ENCODE measurements around the gene E2F6.

The E2F6 gene

DNA sequence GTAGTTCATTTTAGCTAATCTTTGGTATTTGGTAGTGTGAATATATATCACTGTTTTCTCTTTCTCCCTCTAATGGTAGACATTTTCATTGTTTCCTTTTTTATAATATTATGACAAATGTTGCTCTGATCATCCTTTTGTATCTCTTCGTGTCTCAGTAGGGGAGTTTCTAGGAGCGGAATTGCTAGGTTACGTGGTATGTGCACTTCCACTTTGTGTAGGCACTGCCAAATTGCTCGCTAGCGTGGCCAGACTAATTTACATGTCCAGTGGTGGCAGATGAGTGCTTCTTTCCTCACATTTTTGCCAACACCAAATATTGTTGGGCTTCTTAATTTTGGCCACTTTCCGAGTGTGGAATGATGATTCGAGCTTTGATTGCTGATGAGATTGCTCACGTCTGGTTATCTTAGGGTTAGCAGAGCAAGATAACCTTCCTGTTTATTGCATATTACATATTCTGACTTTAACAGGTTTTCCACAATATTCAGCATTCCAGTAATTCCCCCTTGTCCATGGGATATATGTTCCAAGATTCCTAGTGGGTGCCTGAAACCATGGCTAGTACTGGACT, 37.5 kb upstream of the E2F6 start:
- no peak for TF ChIP-seq JUND (IDR thresholded peaks at IDR 0.05; ENCODE audit: low read depth)
- in situ Hi-C loops (cut with HindIII; ENCODE audit: low pct_unique_long_range_greater_than_20kb, low sequenced_read_pairs): no loop called here

DNA sequence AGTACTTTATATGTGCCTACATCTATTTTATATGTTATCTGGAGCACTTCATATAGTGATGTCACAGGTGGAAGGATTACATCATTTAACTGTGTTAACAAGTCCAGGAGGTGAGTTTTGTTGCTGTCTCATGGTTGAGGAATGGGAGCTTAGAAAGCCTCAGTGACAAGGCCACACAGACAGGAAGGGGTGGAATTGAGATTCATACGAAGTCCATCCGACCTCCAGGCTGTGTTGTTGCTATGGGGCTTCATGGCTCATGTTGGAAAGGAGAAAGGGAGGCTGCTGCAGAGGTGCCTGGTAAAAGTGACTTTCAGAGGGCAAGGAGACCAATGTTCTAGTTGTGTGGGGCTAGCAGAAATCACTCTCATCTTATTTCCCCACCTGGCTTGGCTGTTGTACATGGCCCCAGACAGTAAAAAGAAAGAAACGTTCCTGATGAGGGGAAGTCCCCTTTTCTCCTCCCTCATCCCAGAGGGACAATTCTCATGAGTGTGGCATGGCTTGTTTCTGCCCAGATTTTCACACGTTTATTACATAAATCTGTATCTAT, 36.9 kb upstream of the E2F6 start:
- TF ChIP-seq JUND (IDR thresholded peaks at IDR 0.05; ENCODE audit: low read depth): no peak
- DNase-seq (ENCODE audit: low read depth in 1 of 2, low spot score in 1 of 2): no peak
- in situ Hi-C loops (cut with HindIII; ENCODE audit: low pct_unique_long_range_greater_than_20kb, low sequenced_read_pairs): no loop called here

More for the DNA sequence above, 37.5 kb upstream of the E2F6 start:
- no peak for DNase-seq (ENCODE audit: low read depth in 1 of 2, low spot score in 1 of 2)

DNA sequence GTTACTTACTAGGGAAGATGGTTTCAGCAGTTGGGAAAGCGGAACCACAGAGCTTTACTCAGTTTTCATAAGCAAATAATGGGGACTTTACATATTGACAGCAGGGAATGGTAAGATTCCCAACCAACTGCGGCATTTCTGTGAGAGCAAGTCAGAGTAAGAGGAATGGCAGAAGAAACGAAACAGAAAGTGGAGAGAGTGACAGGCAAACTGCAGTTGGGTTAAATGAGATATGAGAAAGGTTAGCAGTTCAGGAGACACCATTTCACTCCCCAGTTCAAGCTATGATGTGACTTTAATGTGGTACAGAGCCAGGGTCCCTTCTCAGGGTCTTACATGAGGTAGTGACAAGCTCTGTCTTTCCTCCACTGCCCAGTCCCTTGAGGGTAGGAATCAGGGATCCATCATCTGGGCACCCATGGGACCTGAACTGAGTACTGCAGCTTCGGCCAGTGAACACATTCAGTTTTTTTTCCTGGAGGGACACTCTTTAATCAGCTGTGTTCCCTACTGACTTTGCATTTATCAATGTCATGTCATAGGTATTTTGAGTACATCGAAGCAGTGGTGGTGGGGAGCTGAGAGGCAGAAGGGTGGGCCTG, 34.8 kb upstream of the E2F6 start:
- in situ Hi-C loops (cut with HindIII; ENCODE audit: low pct_unique_long_range_greater_than_20kb, low sequenced_read_pairs): no loop called here
- DNase-seq (ENCODE audit: low read depth in 1 of 2, low spot score in 1 of 2): peak in 1 of 2 experiments; percentile 75
- TF ChIP-seq JUND (IDR thresholded peaks at IDR 0.05; ENCODE audit: low read depth): no peak

DNA sequence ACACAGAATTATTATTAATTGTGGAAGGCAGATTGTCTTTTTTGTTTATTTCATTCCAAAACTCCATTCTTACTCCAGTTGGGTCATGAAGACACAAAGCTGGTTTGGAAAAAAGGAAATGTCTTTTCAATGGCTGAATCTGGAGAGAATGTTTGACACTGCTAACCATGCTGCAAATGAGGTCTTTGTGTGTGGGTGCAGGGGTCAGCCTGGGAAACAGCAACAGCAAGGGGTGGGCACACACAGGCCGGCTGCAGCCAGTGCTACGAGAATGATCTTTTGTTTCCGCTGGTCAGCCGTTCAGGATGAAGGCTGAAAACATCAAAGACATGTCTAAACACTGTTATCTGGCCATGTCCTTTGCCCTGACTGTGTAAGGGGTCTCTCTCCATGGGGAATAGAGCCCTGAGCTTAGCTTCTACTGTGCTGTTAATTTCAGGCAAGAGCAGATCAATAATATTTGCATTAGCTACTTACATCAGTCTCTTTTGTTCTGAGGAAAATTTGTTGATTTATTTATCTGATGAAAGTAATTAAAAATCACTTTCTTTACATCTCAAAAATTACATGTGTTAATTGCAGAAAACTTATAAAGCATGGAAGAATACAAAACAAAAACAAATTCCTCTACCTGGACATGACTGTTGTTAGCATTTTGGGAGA, 33.3 kb upstream of the E2F6 start:
- no peak for DNase-seq (ENCODE audit: low read depth in 1 of 2, low spot score in 1 of 2)
- in situ Hi-C loops (cut with HindIII; ENCODE audit: low pct_unique_long_range_greater_than_20kb, low sequenced_read_pairs): no loop called here
- no peak for TF ChIP-seq JUND (IDR thresholded peaks at IDR 0.05; ENCODE audit: low read depth)

DNA sequence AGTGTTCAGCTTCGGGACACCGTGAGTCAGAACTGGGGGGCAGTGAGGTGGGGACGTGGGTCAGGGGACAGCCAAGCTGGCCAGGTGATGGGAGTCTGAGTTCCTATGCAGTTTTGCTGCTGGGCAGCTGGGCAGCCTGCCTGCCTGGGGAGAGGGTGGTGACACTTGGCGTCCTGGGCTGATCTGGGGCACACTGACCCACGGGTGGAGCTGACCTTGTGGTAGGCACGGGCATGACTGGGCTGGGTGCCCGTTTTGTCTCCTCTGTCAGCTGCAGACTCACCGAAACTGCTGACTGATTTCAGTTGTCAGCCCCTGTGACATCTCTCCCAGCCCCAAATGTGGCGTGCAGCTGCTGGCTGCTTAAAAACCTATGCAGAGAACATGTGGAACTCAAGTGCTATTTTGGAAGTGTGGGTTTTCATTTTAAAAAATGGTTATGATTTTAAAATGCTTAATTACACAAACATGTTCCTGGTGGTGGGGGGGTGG, 32.6 kb upstream of the E2F6 start:
- in situ Hi-C loops (cut with HindIII; ENCODE audit: low pct_unique_long_range_greater_than_20kb, low sequenced_read_pairs): no loop called here
- TF ChIP-seq JUND (IDR thresholded peaks at IDR 0.05; ENCODE audit: low read depth): peak; percentile 70; the same call in 1 of the 2 replicates
- peak in 1 of 2 experiments; percentile 97 for DNase-seq (ENCODE audit: low read depth in 1 of 2, low spot score in 1 of 2)

DNA sequence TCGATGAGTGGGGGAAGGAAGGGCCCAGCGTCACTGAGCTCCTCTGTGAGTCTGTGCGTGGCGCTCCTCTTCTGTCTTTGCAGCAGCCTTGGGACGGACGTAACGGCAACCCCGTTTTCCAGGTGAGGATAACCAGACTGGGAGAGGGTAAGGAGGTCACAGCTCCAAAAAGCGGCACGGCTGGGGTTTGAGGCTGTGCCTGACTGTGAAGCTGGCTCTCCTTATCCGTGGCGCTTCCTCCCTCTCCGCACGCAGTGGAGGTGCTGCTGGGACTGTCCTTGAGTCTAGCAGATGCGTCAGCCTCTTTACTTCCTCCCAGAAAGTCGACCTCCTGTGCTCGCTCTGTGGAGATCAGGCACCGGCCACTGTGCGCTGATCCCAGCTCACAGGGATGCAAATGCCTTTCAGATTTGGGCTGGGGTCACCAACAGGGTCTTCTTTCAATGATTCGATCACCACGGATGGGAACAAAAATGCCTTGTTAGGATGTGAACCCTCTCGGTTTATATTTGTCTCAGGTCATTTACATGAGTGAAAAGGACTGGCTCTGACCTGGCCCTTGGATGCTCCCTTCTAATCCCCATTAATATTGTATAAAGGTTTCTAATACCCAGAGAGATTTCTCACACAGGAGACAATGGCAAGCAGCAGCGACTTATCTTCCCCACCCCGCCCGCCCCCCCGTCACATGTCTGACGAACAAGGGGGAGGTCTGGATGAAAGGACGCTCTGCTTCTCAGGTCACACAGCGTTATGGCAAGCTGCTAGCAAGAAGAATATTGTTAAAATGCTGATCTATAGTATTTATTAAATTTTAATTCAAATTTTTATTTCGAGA, 30.1 kb upstream of the E2F6 start:
- no peak for DNase-seq (ENCODE audit: low read depth in 1 of 2, low spot score in 1 of 2)
- in situ Hi-C loops (cut with HindIII; ENCODE audit: low pct_unique_long_range_greater_than_20kb, low sequenced_read_pairs): no loop called here
- no peak for TF ChIP-seq JUND (IDR thresholded peaks at IDR 0.05; ENCODE audit: low read depth)

DNA sequence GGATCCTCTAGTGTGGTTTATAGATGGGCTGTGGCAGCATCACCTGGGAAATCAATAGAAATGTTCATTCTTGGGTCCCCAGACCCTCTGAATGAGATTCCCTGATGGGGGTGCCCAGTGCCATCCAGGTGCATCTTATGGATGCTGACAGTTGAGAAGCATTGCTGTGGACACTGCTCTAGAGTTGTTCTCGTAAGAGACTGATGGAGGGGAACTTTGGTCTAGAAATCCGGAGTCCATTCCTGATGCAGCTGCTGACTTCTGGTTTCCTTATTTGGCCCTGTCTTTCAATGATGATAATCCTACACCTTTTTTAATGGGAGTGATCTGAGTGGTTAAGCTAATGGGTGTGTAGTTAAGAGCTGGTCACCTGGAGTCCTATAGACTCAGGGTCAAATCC, 28.3 kb upstream of the E2F6 start:
- DNase-seq (ENCODE audit: low read depth in 1 of 2, low spot score in 1 of 2): no peak
- no peak for TF ChIP-seq JUND (IDR thresholded peaks at IDR 0.05; ENCODE audit: low read depth)
- in situ Hi-C loops (cut with HindIII; ENCODE audit: low pct_unique_long_range_greater_than_20kb, low sequenced_read_pairs): no loop called here

DNA sequence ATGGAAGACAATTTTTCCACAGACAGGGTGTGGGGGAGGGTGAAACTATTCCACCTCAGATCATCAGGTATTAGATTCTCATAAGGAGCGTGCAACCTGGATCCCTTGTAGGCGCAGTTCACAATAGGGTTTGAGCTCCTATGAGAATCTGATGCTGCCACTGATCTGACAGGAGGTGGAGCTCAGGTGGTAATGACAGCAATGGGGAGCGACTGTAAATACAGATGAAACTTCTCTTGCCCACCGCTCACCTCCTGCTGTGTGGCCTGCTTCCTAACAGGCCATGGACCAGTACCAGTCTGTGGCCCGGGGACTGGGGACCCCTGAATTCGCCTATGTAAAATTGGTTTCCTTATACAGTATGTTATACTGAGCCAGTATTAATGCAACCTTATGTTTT, 27.3 kb upstream of the E2F6 start:
- no peak for TF ChIP-seq JUND (IDR thresholded peaks at IDR 0.05; ENCODE audit: low read depth)
- in situ Hi-C loops (cut with HindIII; ENCODE audit: low pct_unique_long_range_greater_than_20kb, low sequenced_read_pairs): no loop called here
- DNase-seq (ENCODE audit: low read depth in 1 of 2, low spot score in 1 of 2): no peak

DNA sequence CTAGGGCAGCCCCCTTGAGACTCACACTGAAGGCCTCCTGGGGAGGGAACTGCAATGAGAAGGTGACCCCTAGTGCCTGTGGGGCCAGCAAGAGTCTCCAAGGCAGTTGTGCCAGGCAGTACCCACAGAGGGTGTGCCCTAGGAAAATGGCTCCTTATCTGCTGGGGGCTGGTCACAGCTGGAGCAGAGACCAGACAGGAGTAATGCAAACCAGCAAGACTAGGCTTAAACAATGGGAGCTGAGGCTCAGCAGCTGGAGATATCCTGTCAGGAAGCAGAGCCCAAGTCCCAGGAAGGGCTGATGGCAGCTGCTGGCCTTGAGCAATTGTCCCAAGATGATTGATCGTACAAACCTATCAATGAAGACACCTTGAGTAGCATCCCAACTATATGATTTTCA, 26.8 kb upstream of the E2F6 start:
- in situ Hi-C loops (cut with HindIII; ENCODE audit: low pct_unique_long_range_greater_than_20kb, low sequenced_read_pairs): no loop called here
- DNase-seq (ENCODE audit: low read depth in 1 of 2, low spot score in 1 of 2): no peak
- no peak for TF ChIP-seq JUND (IDR thresholded peaks at IDR 0.05; ENCODE audit: low read depth)

DNA sequence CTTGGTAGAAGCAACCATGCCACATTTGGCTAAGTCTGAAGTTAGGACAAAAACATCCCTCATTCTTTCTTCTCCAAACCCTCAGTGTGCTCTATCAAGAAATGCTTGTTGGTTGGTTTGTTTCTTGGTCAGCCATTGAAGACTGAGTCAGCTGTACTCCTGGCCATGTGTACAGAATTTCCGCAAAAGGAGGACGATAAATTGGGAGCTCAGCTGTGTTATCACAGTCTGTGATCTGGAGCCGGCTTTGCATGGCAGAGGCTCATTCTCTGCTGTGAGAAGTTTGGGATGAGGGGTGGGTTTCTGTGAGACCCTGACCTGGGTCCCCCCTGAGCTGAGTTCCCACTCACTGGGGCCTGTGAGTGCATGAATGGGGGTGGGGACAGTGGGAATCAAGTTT, 26.3 kb upstream of the E2F6 start:
- DNase-seq (ENCODE audit: low read depth in 1 of 2, low spot score in 1 of 2): no peak
- in situ Hi-C loops (cut with HindIII; ENCODE audit: low pct_unique_long_range_greater_than_20kb, low sequenced_read_pairs): no loop called here
- TF ChIP-seq JUND (IDR thresholded peaks at IDR 0.05; ENCODE audit: low read depth): no peak

DNA sequence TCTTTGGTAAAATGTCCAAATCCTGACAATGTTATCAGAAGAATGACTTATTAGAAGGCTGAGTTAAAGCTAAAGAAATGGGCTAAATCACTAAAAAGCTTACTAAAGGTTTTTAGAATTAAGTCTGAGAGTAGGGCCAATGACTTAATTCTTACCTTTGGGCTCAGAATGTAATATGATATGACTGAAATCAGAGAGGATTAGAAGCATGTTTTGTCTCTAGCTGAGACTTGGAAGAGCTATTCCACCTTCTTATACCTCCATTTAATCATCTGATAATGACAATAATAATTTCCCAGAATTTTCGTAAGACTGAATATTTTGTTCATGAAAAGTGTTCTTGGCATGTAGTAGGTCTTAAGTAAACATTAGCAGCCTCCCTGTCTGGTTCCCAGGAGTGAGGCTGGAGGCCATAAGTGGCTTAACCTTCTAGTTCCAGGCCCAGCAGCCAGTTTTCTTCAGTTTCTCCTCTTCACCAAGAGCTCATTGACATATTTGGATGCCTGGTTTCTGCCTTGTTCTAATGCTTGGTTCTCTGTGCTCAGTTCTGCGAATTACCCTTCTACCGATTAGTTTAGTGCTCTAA, 25.5 kb upstream of the E2F6 start:
- in situ Hi-C loops (cut with HindIII; ENCODE audit: low pct_unique_long_range_greater_than_20kb, low sequenced_read_pairs): no loop called here
- DNase-seq (ENCODE audit: low read depth in 1 of 2, low spot score in 1 of 2): no peak
- no peak for TF ChIP-seq JUND (IDR thresholded peaks at IDR 0.05; ENCODE audit: low read depth)

DNA sequence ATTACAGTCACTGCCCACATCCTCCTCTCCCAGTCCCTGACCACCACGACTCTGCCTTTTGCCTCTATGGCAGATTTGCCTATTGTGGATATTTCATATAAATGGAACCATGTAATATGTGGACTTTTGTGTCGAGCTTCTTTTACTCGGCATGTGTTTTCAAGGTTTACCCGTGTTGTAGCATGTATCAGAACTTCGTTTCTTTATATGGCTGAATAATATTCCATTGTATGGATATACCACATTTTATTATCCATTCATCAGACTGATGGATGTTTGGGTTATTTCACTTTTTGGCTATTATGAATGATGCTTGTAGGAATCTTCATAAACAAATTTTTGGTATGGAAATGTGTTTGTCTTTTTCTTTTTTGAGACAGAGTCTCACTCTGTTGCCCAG, 24.2 kb upstream of the E2F6 start:
- in situ Hi-C loops (cut with HindIII; ENCODE audit: low pct_unique_long_range_greater_than_20kb, low sequenced_read_pairs): no loop called here
- DNase-seq (ENCODE audit: low read depth in 1 of 2, low spot score in 1 of 2): no peak
- no peak for TF ChIP-seq JUND (IDR thresholded peaks at IDR 0.05; ENCODE audit: low read depth)
